Measurements from ENCODE around the gene CLMP.
"Not testable (repeated sequence)": the region's sequence is repeated elsewhere in the genome, so short reads cannot be mapped to it uniquely, and the experiment has no call there.

Gene CLMP

DNA sequence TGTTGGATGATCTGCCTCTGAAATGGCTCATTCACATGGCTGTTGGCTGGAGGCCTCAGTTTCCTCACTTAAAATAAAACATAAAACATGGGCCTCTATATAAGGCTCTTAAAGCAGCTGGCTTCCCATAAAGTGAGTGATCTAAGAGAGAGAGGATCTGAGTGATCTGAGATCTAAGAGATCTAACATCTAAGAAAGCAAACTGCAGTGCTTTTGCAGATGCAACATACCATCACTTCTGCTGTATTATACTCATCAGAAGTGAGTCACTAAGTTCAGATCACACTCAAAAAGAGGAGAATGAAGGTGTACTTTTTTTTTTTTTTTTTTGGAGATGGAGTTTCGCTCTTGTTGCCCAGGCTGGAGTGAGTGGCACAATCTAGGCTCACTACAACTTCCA lies 115.0 kb downstream of the CLMP start:
- no peak for DNase-seq

- no peak for DNase-seq
Measured at GRCh38 chr11:123076484-123076883, 118.6 kb downstream of the CLMP start.

DNA sequence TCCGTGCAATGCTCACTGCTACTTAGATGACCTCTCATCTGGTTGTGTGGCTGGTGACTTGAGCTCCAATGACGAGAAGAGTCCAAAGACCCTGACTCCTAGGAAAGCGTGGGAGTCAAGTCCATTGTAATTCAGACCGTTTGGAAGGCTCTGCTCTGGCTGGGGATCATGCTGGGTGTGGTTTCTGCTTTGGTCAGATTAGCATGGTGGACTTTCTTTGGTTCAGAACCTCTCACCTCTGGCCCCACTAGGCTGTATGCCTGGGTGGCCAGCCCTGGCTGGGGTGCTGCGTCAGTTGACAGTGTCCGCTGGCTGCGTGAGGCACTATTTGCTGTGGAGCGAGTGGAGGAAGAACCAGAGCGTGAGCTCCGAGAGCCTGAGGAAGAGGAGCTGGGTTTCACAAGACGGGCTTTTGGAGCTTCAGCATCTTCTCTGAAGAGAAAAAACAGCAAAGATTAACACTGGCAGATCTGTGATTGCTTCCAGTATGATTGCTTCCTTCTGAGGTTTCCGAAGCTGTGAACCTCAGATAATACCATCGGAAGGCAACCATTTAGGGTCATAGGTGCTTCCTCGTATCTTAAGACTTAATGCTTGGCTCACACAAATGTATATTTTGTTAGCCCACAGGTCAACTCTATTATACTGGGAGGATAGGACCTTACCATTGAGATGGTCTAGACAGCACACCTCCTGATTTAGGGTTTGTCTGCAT lies 121.5 kb downstream of the CLMP start:
- DNase-seq, result no peak

GRCh38 chr11:123072762-123073161 lies 122.3 kb downstream of the CLMP start:
- DNase-seq, result no peak

GRCh38 chr11:123072332-123072761 lies 122.7 kb downstream of the CLMP start:
- no peak for DNase-seq

- no peak for DNase-seq
Measured at GRCh38 chr11:123069908-123070821, 124.9 kb downstream of the CLMP start.

DNA sequence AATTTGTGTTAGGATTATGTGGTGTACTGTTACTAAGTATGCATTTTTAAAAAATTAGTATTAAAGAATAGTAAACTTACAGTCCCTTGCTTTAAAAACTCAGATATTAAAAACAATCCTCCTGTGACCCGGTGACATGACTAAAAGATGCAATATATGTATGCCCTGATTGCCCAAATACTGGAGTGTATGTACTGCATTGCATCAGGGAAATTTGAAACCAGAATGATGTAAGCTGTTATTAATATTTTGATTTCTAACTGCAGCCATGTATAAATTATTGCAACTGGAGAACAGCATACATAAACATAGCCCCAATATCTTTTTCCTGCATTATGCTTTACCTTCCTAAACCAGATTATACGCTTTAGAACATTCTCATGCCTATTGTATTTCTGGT lies 129.4 kb downstream of the CLMP start:
- peak; percentile 87 for DNase-seq

DNA sequence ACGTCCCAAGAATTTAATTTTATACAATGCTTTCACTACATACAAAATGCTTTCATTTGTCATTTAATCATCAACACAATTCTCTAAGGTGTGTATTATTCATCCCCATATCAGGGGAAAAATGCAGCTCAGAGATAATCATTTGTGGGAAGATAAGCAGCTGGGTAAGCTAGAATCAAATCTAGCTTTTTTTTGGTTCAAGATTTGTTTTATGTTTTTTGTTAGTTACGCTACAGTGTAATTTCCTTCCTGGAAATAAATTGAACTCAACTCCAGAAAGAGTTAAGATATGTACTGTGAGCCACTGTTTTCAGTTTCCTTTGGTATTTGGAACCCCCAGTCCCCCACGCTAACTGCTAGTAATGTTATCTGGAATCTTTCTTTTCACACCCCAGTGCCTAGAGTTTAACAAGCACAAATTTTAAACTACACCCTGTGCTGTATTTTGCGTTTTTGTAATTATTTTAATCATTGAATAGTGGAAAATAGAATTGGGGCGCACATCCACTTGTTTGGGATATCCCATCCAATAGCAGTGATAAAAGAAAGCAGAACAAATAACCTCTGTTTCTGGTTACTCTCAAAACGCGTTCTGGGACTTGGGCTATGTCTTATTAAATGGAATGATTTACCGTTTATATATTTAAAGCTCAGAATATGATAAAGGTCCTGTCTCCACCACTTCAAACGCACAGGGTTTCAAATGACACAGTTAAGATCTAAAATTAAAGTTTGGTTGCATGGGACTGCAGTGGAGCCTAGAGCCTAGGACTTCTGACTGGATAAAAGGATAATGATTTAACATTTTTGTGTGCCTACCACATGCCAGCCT lies 131.0 kb downstream of the CLMP start:
- DNase-seq, result no peak

GRCh38 chr11:123062892-123063825 lies 131.9 kb downstream of the CLMP start:
- DNase-seq, result peak; percentile 59

DNA sequence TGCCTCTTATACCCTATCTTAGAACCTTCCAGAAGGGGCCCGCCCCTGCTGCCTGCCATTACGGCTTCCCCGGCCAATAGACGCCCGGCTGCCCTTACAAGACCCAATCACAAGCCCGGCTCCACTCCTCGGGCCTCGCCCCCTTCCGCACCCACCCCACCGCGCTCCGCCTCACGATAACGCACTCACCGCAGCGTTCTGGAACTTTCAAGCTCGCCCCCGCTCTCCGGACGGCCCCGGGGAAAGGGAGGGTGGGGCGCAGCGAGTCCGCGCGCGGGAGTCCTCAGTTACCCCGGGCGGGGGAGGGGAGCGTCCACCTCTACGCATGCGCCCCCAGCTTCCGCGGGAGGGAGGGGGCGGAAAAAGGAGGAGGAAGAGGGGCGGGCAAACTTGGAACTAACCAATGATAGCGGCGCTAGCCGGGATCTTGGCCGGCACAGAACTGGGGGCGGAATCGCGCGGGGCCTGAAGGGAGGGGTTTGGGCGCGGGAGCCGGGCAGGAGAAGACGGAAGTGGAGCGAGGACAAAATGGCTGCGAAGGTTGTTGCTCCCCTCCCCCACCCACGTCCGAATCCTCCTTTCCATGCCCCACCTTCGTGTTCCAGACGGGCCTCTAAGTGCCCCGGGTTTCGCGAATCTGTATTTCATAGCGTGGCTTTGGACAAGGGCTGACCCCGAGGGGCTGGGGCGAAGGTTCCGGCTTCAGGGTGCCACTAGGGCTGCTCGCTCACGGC lies 132.7 kb downstream of the CLMP start:
- DNase-seq, result peak; percentile 100

- peak; percentile 54 for DNase-seq
Measured at GRCh38 chr11:123061403-123062157, 133.5 kb downstream of the CLMP start, which contains the start of gene HSPA8. Gene HSPA8, minus strand, starts transcription at chr11:123062136. Its CDS starts 812 bp downstream, at chr11:123061324.

DNA sequence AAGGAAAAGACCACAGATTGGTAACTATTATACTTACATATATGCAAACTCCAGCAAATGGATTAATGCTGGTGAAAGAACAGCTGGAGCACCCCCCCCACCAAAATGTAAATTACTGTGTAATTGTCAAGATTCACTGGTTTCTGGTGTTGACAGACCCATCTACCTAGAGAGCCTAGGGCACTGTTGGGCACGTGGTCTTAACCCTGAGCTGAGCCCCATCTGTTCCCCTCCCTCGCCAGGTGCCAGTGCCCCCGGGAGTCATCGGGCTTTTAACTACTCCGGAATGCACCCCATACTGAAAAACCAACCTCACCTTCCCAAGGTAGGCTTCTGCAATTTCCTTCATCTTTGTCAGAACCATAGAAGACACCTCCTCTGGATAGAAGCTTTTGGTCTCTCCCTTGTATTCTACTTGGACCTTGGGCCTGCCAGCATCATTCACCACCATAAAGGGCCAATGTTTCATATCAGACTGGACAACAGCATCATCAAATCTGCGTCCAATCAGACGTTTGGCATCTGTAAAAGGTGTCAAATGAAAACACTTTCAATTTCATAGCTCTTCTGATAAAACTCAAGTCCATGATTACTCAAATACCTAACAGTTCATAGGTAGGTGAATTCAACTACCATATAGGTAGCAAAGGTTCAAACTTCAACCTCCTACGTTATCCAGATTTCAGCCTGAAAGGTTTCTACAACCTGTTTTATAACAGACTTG lies 134.6 kb downstream of the CLMP start:
- DNase-seq, result no peak

DNA sequence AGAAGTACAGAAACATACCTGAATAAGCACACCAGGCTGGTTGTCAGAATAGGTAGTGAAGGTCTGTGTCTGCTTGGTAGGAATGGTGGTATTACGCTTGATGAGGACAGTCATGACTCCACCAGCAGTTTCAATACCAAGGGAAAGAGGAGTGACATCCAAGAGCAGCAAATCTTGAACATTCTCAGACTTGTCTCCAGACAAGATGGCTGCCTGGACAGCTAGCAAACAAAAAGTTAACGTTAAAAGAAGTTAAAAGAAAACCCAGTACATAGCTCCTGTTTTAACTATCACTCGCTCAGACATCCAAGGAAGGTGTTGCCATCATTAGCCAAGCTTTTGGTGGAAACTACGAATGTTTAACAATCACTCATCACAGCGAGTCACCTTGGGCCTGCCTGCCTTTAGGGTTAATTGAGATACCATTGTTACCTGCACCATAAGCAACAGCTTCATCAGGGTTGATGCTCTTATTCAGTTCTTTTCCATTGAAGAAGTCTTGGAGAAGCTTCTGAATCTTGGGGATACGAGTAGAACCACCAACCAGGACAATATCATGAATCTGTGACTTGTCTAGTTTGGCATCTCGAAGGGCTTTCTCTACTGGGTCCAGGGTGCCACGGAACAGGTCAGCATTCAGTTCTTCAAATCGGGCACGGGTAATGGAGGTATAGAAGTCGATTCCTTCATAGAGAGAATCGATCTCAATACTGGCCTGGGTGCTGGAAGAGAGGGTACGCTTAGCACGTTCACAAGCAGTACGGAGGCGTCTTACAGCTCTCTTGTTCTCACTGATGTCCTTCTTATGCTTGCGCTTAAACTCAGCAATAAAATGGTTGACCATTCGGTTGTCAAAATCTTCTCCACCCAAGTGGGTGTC lies 135.8 kb downstream of the CLMP start:
- not testable (repeated sequence) for DNase-seq

- no peak for DNase-seq
Measured at GRCh38 chr11:123057661-123058305, 137.3 kb downstream of the CLMP start.

GRCh38 chr11:123056835-123057491 lies 138.1 kb downstream of the CLMP start:
- DNase-seq, result no peak

DNA sequence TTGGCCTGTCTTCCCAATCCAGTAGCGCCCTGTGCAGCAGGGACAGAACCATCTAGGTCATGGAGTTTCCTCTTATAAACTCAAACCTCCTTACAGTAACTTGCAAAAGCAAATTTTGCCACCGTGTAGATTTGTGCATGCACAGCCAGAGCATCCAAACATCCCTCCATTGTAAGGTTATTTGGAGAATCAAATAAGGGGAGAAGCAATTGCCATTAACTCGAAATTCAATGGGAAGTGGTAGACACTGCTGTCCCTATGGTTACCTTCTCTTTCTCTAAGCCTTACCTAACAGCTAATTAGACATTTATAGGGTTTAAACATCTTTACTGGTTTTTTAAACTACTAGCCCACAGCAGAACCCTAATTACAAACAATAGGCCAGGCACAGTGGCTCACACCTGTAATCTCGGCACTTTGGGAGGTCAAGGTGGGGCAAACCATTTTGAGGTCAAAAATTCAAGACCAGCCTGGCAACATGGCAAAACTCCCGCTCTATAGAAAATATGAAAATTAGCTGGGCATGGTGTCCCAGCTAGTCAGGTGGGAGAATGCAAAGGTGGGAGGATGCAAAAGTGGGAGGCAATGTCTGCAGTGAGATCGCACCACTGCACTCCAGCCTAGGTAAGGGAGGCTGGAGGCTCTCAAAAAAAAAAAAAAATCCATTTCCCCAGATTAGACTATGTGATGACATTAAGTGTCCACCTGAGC lies 139.7 kb downstream of the CLMP start:
- no peak for DNase-seq
